GM19452 (cell line): ENCODE measurements around the gene PALLD.
"Not testable (repeated sequence)": the region's sequence is repeated elsewhere in the genome, so short reads cannot be mapped to it uniquely, and the experiment has no call there.

Experiments used
- ATAC-seq: cut with Tn5 transposase; IDR thresholded peaks from one replicate; pipeline ENCODE4 v1.9.1; 2021; ENCODE audit not compliant: unreplicated experiment

The PALLD gene

GRCh38 chr4:168496834-168497233 lies at the start of gene PALLD:
Gene PALLD, plus strand, starts transcription at chr4:168497052.
- no peak for ATAC-seq

DNA sequence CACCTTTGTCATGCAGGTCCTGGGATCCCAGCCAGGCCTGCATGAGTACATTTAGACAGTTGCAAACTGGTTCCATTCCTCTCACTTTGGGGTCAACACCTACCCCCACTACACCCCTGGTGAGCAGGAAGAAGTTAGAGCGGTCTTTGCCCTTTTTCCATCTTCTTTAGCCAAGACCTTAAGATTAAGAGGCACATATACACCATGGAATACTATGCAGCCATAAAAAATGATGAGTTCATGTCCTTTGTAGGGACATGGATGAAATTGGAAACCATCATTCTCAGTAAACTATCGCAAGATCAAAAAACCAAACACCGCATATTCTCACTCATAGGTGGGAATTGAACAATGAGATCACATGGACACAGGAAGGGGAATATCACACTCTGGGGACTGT lies 47.8 kb upstream of the PALLD start:
- not testable (repeated sequence) for ATAC-seq

- ATAC-seq = no peak
Measured at GRCh38 chr4:168449719-168450452, 47.0 kb upstream of the PALLD start.

- peak; percentile 36 for ATAC-seq
Measured at GRCh38 chr4:168451331-168451730, 45.5 kb upstream of the PALLD start.

DNA sequence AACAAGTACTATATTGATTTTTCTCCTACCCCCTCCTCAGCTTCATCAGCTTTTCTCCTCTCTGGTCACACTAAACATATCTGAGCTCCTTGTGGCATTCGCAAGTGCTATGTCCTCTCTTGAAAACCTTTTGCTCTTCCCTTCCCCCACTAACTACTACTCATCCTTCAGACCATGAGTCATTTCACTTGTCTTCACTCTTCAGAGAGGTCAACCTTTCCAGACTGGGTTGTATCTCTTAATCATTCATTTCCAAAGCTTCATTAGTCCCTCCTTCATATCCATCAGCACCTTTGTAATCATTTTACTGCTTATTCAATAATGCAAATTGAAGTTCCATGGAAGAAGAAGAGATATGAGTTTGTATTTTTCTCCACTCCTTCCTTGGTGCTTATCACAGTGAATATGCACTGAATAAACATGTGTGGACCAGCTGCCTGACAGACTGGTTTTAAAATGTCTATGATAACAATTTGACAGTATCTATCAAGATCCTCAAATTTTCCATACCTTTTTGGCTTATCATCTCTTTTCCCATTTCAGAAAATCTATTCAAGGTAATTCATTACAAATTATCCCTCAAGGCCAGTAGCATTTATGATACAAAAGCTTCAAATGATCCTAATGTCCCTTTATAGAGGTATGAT lies 45.0 kb upstream of the PALLD start:
- ATAC-seq = peak; percentile 89

DNA sequence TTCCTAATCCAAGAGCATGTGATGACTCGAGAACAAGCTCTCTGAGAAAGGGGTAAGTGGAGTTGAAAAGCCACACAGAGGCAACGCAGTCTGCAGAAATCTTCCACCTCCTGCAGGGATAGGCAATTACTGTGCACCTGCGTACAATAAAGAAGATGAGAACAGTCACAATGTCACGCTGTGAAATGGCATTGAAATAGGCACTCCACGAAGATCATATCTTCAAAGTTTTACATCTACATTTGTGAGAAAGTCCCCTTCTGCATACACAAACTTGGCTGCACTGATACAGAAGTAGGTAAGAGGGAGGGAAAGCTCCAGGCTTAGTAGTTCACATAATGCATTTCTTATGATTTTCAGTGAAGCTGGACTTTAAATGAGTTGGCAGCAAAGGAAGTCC lies 43.7 kb upstream of the PALLD start:
- no peak for ATAC-seq

GRCh38 chr4:168458256-168458655 lies 38.6 kb upstream of the PALLD start:
- ATAC-seq = not testable (repeated sequence)

- ATAC-seq = no peak
Measured at GRCh38 chr4:168461821-168462220, 35.0 kb upstream of the PALLD start.

DNA sequence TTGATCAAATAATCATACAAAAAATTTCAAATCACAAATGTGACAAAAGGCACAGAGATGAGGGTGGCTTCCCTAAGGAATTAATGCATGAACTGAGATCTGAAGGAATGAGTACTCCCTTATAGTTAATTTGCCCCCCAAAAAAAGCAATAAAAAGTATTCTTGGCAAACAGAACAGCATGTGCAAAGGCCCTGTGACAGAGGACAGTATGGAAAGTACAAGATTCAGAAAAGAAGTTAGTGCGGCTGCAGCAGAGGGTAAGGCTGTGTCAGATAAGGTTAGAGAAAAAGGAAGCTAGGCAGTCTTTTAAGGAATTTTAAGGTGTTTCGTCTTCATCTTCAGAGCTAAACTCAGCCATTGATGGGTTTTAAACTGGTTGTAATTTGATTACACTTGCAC lies 23.9 kb upstream of the PALLD start:
- no peak for ATAC-seq

DNA sequence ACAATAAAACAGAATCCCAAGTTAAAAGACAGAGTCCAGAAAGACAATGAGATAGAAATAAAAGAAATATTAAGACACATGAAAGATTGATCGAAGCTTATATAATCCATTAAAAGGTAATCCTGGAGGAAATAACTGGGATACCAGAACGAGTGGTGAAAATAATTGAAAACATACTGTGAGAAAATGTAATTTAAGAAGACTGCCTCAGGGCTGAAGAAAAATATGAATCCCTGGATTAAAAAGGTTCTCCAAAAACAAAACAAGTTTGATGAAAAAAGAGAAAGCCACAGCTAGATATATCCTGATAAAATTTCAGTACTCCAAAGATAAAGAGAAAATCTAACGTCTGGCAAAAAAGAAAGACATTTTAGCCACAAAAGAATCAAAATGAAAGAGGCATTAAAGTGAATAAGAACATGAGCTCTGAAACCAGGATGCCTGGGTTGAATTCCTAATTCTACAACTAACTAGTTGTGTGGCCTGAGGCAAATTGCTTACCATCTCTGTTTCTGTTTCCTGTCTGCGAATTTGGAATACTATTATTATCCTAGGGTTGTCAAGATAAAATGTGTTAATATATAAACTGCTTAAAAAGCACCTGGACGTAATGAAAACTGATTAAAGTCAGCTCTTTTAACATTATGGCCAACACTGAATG lies 22.1 kb upstream of the PALLD start:
- no peak for ATAC-seq

GRCh38 chr4:168475745-168476144 lies 21.1 kb upstream of the PALLD start:
- ATAC-seq = no peak

- no peak for ATAC-seq
Measured at GRCh38 chr4:168478868-168479267, 18.0 kb upstream of the PALLD start.

- peak; percentile 48 for ATAC-seq
Measured at GRCh38 chr4:168480931-168481611, 15.8 kb upstream of the PALLD start.

- no peak for ATAC-seq
Measured at GRCh38 chr4:168483811-168484210, 13.0 kb upstream of the PALLD start.

DNA sequence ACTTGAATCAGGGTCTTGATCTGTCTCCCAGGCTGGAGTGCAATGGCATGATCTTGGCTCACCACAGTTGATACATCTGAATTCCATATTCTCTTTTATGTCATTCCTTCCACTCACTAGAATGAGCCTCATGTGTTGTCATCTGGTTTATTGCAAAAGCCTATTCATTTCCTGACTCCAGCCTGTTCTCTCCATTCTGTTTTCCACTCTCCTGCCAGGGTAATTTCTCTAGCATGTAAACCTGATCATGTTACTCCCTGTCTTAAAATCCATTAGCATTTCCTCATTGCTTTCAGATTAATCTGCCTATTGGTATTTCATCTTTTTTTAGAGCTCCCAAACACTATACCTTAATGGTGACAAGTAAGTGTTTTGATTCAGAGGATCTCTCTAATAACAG lies 12.2 kb upstream of the PALLD start:
- ATAC-seq = no peak

- no peak for ATAC-seq
Measured at GRCh38 chr4:168485156-168485910, 11.5 kb upstream of the PALLD start.

DNA sequence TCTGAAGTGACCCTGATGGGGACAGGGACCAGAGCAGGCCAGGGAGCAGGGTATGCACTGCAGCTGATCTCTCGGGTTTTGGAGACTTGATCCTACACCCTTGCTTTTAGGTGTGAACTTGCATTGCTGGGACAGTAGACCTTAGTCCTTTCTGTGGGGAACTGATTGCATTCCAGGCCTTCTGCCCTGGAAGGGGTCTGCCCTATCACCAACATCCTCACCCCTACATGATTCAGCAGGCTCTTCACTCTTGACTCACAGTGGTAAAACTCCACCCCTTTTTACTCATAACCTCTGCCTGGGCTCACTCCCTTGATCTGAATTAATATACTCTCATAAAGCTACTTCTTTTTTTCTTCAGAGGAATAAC lies 10.0 kb upstream of the PALLD start:
- ATAC-seq = no peak

- no peak for ATAC-seq
Measured at GRCh38 chr4:168487282-168488035, 9.4 kb upstream of the PALLD start.

GRCh38 chr4:168488869-168489274 lies 8.0 kb upstream of the PALLD start:
- no peak for ATAC-seq

DNA sequence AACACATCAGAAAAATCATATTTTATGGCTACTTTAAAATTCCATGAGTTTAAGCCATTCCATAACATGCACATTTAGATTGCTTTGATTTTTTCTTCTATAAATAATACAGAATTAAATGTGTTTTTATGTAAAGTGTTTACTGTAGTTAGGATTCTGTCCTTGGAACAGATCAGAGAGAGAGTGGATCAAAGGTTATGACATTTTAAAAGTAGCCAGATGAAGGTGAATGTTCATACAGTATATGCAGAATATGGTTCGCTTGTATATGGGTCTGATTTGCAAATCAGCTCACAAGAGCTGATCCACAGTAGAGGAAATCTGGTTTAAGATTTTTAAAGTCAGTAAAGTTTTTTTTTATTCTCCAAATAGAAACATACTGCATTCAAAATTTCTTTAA lies 7.2 kb upstream of the PALLD start:
- no peak for ATAC-seq
